ENCODE data around the gene ZBTB38. TPM values are rescaled to one million over a fixed set of nuclear protein-coding genes. Genes with fewer than 3 reads are reported as not detected.
A peak's percentile ranks its signal among the peaks of the same experiment; 100 is the strongest.

Gene ZBTB38
- total RNA-seq (71.2 TPM in 2 replicates), polyA plus RNA-seq (8.1 and 13.8 TPM in 2 replicates), polyA minus RNA-seq (33.2 and 47.4 TPM in 2 replicates)
- 46.8 TPM for total RNA-seq (2013)

- H3K4me2 ChIP-seq (replicated peaks; ENCODE audit: low read depth, low read length, poor library complexity, severe bottlenecking), result peak within 1 kb of the TSS; percentile 49
- ATAC-seq (ENCODE audit: low read depth), result no peak
- POLR2A ChIA-PET, result no interaction called here
These were observed at the start of gene ZBTB38 for GRCh38 chr3:141368062-141368924. Gene ZBTB38, plus strand, starts transcription at chr3:141368504. Its CDS starts 73,885 bp downstream, at chr3:141442389.

More at GRCh38 chr3:141368062-141368924, at the start of gene ZBTB38:
- CTCF ChIA-PET, result interaction anchor here (0.5 to 5.6 kb wide), 6 partner anchors 13 to 195 kb away, joined by 3 to 48 read pairs (median 3); no protein-coding TSS in a partner anchor
- Histone ChIP-seq H3K4me3 (ENCODE audit: control extremely low read depth in 1 of 5, extremely low read depth in 1 of 5, insufficient read depth in 1 of 5, low read depth in 2 of 5, low read length in 4 of 5) (peak within 1 kb of the TSS in 2 of 5 experiments; percentile 18 to 24), H4K20me1 (ENCODE audit: control insufficient read depth, insufficient read depth, low read length, poor library complexity, severe bottlenecking) (no peaks in the 10 kb centered on the region), H3K9me3 (ENCODE audit: control extremely low read depth in 1 of 3, control insufficient read depth in 2 of 3, insufficient read depth in 1 of 3, low read length in 2 of 3) (no peaks in the 10 kb centered on the region), H3K27ac (ENCODE audit: low read length in 2 of 2) (peak within 1 kb of the TSS; percentile 22 to 51), H3K9ac (ENCODE audit: low read length) (peak within 1 kb of the TSS; percentile 33), H3K79me2 (ENCODE audit: control insufficient read depth, insufficient read depth, low read length) (no peaks in the 10 kb centered on the region), H3K27me3 (replicated peaks in 1 of 4; ENCODE audit: control extremely low read depth in 1 of 4, control insufficient read depth in 3 of 4, insufficient read depth in 4 of 4, low read length in 3 of 4) (no peaks in the 10 kb centered on the region), H3K4me1 (ENCODE audit: control insufficient read depth in 2 of 2, insufficient read depth in 2 of 2, low read length in 2 of 2) (peaks cover 4 to 8% of the 10 kb centered on the region in 2 donors), H2AFZ (ENCODE audit: insufficient read depth, low read depth, low read length, poor library complexity, severe bottlenecking) (peak within 1 kb of the TSS; percentile 69), H3K36me3 (replicated peaks in 1 of 2; ENCODE audit: control extremely low read depth in 1 of 2, control insufficient read depth in 1 of 2, extremely low read depth in 1 of 2, insufficient read depth in 2 of 2, low read length in 1 of 2) (no peaks in the 10 kb centered on the region)
- Mint-ChIP-seq H3K9me3 (ENCODE audit: insufficient read depth) (no peaks in the 10 kb centered on the region), H3K27me3 (no peaks in the 10 kb centered on the region), H3K4me1 (peaks cover 20% of the 10 kb centered on the region), H3K27ac (peak within 1 kb of the TSS; percentile 72), H3K4me3 (peak within 1 kb of the TSS; percentile 57)
- 71% methylated on average over 18 of the region's 26 CpGs for WGBS (ENCODE audit: insufficient coverage)
- DNase-seq, result peak; percentile 31
- TF ChIP-seq CTCF (IDR thresholded peaks at IDR 0.05) (no peak), EZH2 (IDR thresholded peaks at IDR 0.05; ENCODE audit: borderline replicate concordance, insufficient read depth, low read depth, low read length, poor library complexity, severe bottlenecking) (no peak)
- intact Hi-C loops (cut with micrococcal nuclease), result no loop called here

Measured in B cell (primary cell).